Activated CD8-positive, alpha-beta memory T cell treated with anti-CD3 and anti-CD28 coated beads for 36 hours (primary cell): ENCODE measurements around the gene PLIN4. TPM values are rescaled to one million over a fixed set of nuclear protein-coding genes. Genes with fewer than 3 reads are reported as not detected.

Source experiments
- CTCF ChIA-PET: fragments of 350-600 bp; sonication (Branson Sonifier 250); formaldehyde crosslinking; loops from one replicate; lab custom pipeline; 2021; ENCODE audit warnings: antibody characterized with exemption; lab: Charles Lee
- POLR2A ChIA-PET: fragments of 350-600 bp; sonication (Branson Sonifier 250); formaldehyde crosslinking; loops from one replicate; lab custom pipeline; 2021; ENCODE audit warnings: antibody characterized with exemption; lab: Charles Lee
- total RNA-seq, 2 experiments: library from RNA; stranded (reverse); gene quantifications; one replicate each; pipeline ENCODE4 v1.2.3, GENCODE V29; 2021

The PLIN4 gene
- total RNA-seq, 2 experiments from 2014 or later, result not detected

DNA sequence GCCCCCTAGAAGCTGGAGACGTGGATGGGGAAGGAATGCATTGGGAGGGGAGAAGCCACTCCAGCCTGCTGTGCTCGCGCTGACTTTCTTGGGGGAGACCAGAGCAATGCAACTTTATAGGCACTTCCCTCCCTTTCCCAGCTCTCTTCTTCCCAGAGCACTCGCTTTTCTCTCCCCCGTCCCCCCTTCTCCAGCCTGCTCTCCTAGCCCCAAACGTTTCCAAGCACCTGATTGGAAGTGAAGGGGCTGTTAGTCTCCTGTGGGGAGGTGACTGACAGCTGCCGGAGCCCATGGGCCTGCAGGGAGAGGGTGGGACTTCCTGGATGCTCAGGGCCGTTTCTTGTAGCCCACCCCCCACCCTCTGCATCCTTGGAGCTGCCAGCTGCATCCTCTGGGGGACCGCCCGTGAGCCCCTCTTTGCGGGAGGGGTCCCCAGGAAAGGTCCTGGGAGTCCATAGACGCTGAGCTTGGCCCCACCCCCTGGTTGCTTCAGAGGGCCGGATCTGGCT is 43.7 kb downstream of the PLIN4 start:
- ChIA-PET POLR2A (no interaction called here), CTCF (interaction anchor here (1.1 kb wide), 1 partner anchor 161 kb away, joined by 3 read pairs; no protein-coding TSS in a partner anchor)

DNA sequence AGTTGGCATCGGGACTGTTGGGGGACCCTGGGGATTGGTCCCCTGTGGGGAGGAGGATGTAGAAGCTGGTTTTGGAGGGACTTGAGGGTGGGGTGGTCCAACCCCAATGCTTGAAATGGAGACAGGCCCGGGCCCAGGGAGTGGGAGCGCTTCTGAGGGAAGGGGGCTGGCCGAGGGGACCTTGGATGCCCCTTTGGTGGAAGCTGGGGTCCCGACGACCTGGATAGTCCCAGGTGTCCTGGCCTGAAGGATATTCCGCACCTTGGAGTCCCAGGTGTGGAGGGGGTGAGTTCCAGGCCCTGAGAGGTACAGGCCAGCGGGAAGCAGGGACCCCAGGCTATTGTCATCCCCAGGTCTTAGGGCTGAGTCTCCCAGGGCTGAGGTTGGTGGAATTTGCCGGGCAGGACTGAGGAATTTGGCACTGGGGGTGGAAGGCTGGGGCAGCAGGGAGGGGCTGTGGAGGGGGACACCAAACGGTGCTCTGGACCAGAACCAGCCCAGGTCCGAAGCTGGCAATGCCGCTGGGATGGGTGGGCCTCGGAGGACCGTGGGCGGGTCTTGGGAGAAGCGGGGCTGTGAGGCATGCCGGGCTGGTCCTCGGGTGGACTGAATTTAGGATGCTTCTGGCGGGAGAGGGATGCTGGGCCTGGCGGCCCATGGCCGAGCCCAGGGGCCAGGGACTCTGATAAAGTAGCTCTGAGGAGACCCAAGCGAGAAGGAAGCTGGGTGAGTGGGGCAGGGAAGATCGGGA is 44.3 kb downstream of the PLIN4 start:
- CTCF ChIA-PET, result interaction anchor here (1.1 kb wide), 1 partner anchor 162 kb away, joined by 3 read pairs; no protein-coding TSS in a partner anchor
- POLR2A ChIA-PET, result interaction anchor here (0.5 kb wide), 1 partner anchor 14 kb away, joined by 4 read pairs; no protein-coding TSS in a partner anchor

DNA sequence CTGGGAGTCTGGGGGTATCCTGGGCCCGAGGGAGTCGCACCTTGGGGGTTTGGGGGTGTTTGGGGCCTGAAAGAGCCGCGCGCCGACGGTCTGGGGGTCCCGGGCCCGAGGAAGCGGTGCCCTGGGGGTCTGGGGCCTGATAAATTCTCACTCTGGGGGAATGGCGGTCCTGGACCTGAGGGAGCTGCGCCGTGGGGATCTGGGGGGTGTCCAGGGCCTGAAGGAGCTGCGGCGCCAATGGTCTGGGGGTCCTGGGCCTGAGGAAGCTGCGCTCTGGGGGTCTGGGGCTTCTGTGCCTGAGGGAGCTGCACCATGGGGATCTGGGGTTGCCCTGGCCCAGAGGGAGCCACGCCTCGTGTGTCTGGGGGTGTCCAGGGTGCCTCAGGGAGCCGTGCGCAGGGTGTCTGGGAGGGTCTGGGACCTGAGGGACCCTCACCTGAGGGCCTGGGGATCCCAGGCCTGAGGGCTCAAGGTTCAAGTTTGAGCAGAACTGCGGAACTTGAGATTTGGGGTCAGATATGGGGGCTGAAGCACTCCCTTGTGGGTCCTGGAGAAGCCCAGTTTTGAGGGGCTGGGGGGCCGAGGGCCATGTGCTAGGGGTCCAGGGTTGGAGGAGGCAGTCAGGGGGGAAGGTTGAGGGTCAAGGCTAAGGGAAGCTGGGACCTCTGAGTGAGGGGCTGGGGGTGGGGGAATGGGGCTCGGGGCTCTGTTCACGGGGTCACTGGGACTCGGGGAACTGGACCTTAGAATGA is 45.1 kb downstream of the PLIN4 start:
- ChIA-PET CTCF (interaction anchor here (0.6 to 2.6 kb wide), 2 partner anchors 52 to 567 kb away, joined by 3 to 7 read pairs; no protein-coding TSS in a partner anchor), POLR2A (no interaction called here)

DNA sequence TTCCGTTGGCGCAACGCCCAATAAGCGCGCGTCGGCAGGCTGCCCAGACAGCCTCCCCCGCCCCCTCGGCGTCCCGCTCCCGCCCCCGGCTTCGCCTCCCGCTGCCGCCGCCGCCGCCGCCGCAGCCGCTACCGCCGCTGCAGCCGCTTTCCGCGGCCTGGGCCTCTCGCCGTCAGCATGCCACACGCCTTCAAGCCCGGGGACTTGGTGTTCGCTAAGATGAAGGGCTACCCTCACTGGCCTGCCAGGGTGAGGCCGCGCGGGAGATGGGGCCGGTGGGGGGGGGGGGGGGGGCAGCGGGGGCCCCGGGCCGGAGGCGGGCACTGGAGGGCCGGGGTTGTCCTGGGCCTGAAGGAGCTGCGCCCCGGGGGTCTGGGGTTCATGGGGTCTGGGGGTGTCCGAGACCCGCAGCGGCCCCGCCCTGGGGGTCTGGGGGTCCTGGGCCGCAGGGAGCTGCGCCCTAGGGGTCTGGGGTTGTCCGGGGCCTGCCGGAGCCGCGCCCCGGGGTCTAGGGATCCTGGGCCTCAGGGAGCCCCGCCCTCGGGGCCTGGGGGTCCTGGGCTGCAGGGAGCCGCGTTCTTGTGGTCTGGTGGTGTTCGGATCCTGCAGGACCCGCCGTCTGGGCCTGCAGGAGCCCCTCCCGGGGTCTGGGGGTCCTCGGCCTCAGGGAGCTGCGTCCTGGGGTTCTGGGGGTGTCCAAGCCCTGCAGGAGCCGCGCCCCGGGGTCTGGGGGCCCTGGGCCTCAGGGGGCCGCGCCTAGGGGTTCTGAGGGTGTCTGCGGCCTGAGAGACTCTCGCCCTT is 45.9 kb downstream of the PLIN4 start, which contains the start of gene HDGFL2:
Gene HDGFL2, plus strand, starts transcription at position 124 of the 801 bp plus-strand sequence. Its CDS starts 54 bp downstream, at position 178.
- POLR2A ChIA-PET, result interaction anchor here (1.2 kb wide), 1 partner anchor 15 kb away, joined by 8 read pairs; the partner anchor contains the start of gene UBXN6
- CTCF ChIA-PET, result interaction anchor here (0.6 to 2.6 kb wide), 3 partner anchors 53 to 566 kb away, joined by 3 to 8 read pairs (median 7); partner anchors contain the start of gene FEM1A

DNA sequence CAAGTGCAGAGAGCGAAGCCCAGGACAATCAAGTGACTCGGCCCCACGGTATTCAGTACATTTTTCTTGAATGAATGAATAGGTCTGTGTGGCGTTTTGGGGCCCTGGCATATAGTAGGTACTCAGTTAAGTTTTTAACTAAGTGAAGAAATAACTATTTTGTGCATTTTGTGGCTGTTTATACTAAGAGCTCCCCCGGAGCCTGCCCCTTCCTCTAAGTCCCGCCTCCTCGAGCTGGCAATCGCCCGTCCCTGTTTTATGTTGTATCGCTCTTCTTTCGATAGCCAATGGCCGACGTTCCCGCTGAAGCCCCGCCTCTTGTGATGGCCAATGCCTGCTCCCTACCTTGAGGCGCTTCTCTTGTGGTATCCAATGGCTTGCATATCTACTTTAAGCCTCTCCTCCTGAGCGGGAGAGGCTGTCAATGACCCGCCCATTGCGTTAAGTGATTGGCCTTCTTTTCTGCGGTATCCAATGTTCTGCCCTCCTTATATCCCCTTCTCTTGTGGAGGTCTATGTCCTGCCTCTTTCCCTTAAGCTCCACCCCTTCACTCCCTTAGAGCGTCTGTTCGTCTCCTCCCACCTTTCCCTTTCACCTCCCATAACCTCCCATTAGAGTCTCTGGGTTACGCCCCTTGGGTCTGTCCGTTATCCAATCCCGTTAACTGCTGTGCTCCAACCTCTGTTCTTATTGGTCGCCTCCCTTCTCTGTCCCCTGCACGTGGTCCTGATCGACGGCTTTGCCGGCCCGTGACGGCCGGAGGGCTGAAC is 46.7 kb downstream of the PLIN4 start:
- ChIA-PET CTCF (interaction anchor here (0.6 to 2.6 kb wide), 3 partner anchors 53 to 320 kb away, joined by 3 to 8 read pairs (median 7); partner anchors contain the start of gene FEM1A), POLR2A (interaction anchor here (0.7 to 1.6 kb wide), 4 partner anchors 15 to 128 kb away, joined by 3 to 8 read pairs (median 4); partner anchors contain the start of genes MPND and UBXN6)

DNA sequence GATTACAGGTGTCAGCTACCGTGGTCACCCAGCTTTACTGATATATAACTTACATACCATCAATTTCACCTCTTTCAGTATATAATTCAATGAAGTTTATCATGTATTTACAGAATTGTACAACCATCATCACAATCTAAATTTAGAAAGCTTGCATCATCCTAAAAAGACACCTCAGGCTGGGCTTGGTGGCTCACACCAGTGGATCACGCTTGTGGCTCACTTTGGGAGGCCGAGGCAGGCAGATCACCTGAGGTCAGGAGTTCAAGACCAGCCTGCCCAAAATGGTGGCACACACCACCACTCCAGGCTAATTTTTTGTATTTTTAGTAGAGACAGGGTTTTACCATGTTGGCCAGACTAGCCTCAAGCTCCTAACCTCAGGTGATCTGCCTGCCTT is 50.5 kb downstream of the PLIN4 start:
- POLR2A ChIA-PET, result interaction anchor here (0.7 kb wide), 1 partner anchor 10 kb away, joined by 8 read pairs; no protein-coding TSS in a partner anchor
- CTCF ChIA-PET, result no interaction called here

DNA sequence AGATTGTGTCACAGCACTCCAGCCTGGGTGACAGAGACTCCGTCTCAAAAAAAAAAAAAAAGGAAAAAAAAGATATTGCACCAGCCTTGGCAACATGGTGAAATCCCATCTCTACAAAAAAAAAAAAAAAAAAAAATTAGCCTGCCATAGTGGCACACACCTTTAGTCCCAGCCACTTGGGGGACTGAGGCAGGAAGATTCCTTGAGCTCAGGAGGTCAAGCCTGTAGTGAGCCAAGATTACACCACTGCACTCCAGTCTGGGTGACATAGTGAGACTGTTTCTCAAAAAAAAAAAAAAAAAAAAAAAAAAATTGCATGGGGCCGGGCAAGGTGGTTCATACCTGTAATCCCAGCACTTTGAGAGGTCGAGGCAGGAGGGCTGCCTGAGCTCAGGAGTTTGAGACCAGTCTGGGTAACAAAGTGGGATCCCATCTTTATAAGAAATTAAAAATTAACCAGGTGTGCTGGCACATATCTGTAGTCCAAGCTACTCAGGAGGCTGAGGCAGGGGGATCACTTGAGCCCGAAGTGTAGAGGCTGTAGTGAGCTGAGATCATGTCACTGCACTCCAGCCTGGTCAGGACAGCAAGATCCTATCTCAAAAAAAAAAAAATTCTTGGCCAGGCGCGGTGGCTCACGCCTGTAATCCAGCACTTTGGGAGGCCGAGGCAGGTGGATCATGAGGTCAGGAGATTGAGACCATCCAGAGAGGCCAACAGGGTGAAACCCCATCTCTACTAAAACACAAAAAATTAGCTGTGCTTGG is 53.3 kb downstream of the PLIN4 start:
- CTCF ChIA-PET, result interaction anchor here (0.6 to 1.0 kb wide), 2 partner anchors 172 to 459 kb away, joined by 3 to 5 read pairs; no protein-coding TSS in a partner anchor

DNA sequence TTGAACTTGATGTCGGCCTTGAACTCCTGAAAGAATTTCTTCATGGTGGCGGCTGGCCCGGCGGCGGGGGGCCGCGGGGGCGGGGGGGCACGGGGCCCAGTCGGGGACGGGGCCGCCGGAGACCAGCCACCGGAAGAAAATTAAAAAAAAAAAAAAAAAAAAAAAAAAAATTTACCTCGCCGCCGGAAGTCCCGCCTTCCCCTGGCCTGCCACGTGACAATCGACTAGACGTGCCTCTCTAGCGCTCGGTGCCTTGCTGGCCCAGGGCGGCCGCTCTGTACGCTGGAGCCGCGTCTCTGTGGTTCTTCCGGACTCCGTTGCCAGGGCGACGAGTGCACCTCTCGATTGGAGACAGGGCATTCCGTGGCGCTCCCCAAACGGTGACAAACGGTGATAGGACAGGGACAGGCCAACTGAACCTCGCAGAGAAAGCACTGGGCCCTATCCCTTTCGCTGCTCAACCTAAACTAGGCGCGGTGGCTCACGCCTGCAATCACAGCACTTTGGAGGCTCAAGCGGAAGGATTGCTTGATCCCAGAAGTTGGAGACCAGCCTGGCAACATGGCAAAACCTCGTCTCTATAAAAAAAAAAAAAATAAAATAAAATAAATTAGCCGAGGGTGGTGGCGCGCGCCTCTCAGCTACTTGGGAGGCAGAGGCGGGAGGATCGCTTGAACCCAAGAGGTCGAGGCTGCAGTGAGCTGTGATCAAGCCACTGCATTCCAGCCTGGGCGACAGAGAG is 60.5 kb downstream of the PLIN4 start, which contains the start of gene UBXN6:
Gene UBXN6, minus strand, starts transcription at position 141 of the 742 bp plus-strand sequence. Its CDS starts 97 bp downstream, at position 44.
- CTCF ChIA-PET, result no interaction called here
- POLR2A ChIA-PET, result interaction anchor here (2.0 kb wide), 1 partner anchor 14 kb away, joined by 8 read pairs; the partner anchor contains the start of gene HDGFL2

More for the DNA sequence above, 53.3 kb downstream of the PLIN4 start:
- POLR2A ChIA-PET, result no interaction called here

DNA sequence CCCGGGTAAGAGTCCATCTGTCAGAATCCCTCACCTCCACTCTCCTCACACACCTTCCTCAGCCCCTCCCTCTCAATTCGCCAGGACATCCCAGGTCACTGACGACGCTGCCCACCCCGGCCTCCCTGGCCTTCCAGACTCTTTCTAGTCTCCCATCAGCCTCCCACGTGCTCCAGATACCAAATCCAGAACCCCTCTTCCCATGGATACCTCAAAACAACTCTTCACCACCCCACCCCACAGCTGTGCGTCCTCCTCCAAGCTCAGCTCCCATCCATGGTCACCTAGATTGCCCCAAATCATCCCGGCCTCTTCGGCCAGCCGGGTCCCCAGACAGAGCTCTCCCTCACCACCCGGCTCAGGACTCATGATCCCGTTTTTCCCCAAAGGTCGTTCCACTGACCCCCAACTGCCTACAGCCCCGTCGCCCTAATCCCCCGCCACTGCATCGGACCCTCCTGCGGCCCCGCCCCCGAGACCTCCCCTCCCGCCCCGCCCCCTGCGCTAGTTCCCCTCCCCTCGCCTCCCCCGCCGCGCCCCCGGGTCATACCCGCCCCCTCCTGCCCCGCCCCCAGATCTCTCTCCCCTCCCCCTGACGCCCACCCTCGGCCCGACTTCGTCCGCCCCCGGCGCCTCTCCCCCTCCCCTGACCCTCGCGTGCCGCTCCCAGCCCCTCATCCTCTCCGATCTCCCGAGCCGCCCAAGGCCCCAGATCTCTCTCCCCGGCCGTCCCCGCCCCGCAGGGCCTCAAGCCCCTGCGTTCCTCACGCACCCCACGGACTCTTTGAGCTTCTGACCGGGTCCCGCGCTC is 61.2 kb downstream of the PLIN4 start:
- POLR2A ChIA-PET, result interaction anchor here (2.0 kb wide), 1 partner anchor 15 kb away, joined by 8 read pairs; the partner anchor contains the start of gene HDGFL2
- CTCF ChIA-PET, result no interaction called here

DNA sequence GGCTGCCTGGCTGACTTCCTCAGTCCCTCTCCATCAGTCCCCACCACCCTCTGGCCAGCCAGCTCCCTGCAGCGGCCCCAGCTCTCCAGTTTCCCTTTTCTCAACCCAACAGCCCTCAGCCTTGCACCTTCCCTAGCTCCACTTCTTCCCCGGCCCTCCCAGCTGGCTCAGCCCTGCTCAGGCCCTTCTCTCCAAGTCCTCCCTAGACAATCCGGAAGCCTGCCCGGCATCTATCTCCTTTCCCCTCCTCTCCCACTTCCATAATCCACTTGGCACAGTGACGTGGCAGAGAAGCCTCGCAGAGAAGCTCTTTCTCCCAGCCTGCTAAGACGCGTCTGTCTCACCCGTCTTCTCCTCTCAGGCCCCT is 61.8 kb downstream of the PLIN4 start:
- POLR2A ChIA-PET, result interaction anchor here (2.0 kb wide), 1 partner anchor 15 kb away, joined by 8 read pairs; the partner anchor contains the start of gene HDGFL2
- CTCF ChIA-PET, result no interaction called here

DNA sequence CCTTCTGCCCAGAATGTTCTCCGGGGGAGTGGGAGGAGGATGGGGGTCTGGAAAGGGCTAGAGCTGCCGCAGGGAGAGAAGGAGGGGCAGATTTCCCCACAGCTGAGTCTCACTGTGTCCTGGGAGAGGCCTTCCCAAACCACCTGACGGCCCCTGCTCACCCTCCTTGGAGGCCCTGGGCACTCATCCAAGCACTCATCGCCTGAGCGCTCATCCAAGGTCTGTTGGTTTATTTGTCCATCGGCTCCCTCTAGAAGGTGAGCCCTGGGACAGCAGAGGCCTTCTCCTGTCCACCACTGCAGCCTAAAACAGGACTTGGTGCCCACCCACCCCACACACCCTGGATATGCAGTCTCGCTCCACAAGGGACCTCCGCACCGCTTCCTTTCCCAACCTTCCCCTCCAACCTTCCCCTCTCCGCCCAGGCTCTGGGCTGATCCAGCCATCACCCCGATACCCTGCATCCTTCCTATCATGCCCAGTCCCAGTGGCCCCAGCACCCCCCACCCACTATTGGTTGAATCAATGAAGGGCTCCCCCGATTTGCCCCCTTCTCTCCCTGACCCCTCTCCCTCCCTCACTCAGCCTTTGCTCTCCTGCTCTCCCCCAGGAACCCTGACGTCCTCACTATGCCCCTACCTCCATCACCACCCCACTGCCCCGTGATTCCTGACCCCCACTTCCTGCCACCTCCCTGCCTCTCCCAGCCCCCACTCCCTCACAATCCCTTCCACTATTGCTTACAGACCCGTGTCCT is 62.4 kb downstream of the PLIN4 start:
- ChIA-PET POLR2A (interaction anchor here (2.0 kb wide), 1 partner anchor 16 kb away, joined by 8 read pairs; the partner anchor contains the start of gene HDGFL2), CTCF (no interaction called here)

DNA sequence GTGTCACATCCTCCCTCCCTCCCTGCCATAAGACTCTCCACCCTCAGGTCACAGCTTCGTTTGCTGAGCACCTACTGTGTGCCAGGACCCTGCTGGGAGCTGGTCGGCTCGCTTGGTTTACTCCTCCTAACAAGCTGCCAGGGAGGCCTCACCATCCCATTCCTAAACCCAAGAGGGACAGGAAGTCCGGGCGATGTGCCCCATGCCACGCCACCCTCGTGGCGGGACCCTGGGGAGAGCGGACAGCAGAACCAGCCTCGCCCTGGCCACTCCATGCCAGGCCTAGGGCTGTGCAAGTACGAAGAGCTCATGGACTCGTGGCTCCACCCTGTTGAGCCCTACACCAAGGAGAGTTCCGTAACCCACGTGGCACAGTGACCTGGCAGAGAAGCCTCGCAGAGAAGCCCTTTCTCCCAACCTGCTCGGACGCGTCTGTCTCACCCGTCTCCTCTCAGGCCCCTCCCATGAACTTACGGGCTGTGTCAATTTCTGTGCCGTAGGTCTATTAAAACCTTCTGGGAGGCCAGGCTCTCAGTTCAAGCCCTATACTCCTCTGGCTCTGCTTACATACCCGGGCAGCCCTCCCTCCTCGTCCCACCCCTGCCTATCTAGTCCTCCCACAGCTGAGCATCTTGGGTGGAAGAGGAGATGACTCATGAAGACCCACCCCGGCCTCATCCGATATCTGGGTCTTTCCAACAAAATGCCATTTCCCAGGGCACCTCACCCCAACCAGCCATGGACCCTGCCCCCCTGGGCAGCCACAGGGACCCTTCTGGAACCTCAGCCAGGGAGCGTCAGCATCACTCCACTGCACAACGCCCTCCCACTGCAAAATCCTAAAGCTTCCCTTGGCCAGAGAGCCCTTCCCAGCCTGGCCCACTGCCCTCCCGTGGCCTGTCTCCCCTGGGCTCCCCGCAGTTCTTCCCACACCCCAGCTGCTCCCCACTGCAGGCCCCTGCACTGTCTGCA is 63.3 kb downstream of the PLIN4 start:
- POLR2A ChIA-PET, result interaction anchor here (0.5 kb wide), 1 partner anchor 16 kb away, joined by 3 read pairs; no protein-coding TSS in a partner anchor
- CTCF ChIA-PET, result no interaction called here
